Posterior vena cava (tissue), 2 donors: ENCODE results near the gene ADRM1. TPM values are rescaled to one million over a fixed set of nuclear protein-coding genes. Genes with fewer than 3 reads are reported as not detected.

Experiments used
- microRNA-seq, 2 donors: library from miRNA; unstranded; fragments of <30 nt; microRNA quantifications; one replicate each; pipeline ENCODE4 v1.2.0, GENCODE V29; 2020 to 2021; ENCODE audit warnings: borderline microRNAs expressed in 2 of 2
- total RNA-seq, 2 donors: library from RNA; stranded (reverse); fragmentation: NEBNext Ultra II Directional; extraction: Animal tissue kit (Norgen Biotek cat#: 25700); gene quantifications; one replicate each; pipeline ENCODE4 v1.2.1, GENCODE V29; 2021
- donor health status: DM: yes; HTN: yes; CAD: no.
- donor health status: DM: yes; HTN: yes; CAD: no.

The ADRM1 gene
- total RNA-seq, 2 donors from 2014 or later, result 60.9 to 70.3 TPM

Small RNA genes within 50 kb of the gene (microRNA-seq; reads per million reads assigned to microRNA genes)
- gene MIR4758, result 0 to 0.65 reads per million in 2 donors

Other genes with a start within 250 kb of the ADRM1 start
- 10 to 100 TPM in 1 of 2 donors, 1 to 10 TPM in 1; 8.8 to 11.4 TPM for gene TAF4, start 237.1 kb upstream of the ADRM1 start, total RNA-seq
- gene LSM14B, start 180.5 kb upstream of the ADRM1 start, total RNA-seq, result 10 to 100 TPM; 24.4 to 26.3 TPM
- 100 to 1,000 TPM; 179 to 194 TPM for gene PSMA7, start 159.6 kb upstream of the ADRM1 start, total RNA-seq
- 10 to 100 TPM in 1 of 2 donors, 1 to 10 TPM in 1; 9.7 to 10.3 TPM for gene SS18L1, start 159.2 kb upstream of the ADRM1 start, total RNA-seq
- gene MTG2, start 120.0 kb upstream of the ADRM1 start, total RNA-seq, result 10 to 100 TPM; 19.8 to 23.8 TPM
- gene HRH3, start 82.7 kb upstream of the ADRM1 start, total RNA-seq, result not detected
- 10 to 100 TPM; 31.8 to 34.7 TPM for gene OSBPL2, start 64.5 kb upstream of the ADRM1 start, total RNA-seq
- gene LAMA5, start 64.3 kb downstream of the ADRM1 start, total RNA-seq, result 100 to 1,000 TPM; 131 to 183 TPM
- 1,000 to 10,000 TPM; 1,227 to 1,253 TPM for gene RPS21, start 84.1 kb downstream of the ADRM1 start, total RNA-seq
- gene CABLES2, start 104.3 kb downstream of the ADRM1 start, total RNA-seq, result 1 to 10 TPM; 3.4 to 3.8 TPM
- not detected for gene RBBP8NL, start 124.5 kb downstream of the ADRM1 start, total RNA-seq
- 1 to 10 TPM; 3.8 to 6.8 TPM for gene GATA5, start 173.0 kb downstream of the ADRM1 start, total RNA-seq